K562 treated with DMSO at 1 percent for 24 hours (cell line): Measurements from ENCODE around the gene CLEC6A. TPM values are rescaled to one million over a fixed set of nuclear protein-coding genes. Genes with fewer than 3 reads are reported as not detected.

ENCODE experiments used
- total RNA-seq: library from RNA; unstranded; fragments of 300-600 nt; gene quantifications from 2 replicates; pipeline ENCODE4 v1.2.3, GENCODE V29; 2022; ENCODE audit warnings: low read depth; ENCODE audit not compliant: insufficient read depth

Gene CLEC6A
- total RNA-seq: not detected in 2 replicates

DNA sequence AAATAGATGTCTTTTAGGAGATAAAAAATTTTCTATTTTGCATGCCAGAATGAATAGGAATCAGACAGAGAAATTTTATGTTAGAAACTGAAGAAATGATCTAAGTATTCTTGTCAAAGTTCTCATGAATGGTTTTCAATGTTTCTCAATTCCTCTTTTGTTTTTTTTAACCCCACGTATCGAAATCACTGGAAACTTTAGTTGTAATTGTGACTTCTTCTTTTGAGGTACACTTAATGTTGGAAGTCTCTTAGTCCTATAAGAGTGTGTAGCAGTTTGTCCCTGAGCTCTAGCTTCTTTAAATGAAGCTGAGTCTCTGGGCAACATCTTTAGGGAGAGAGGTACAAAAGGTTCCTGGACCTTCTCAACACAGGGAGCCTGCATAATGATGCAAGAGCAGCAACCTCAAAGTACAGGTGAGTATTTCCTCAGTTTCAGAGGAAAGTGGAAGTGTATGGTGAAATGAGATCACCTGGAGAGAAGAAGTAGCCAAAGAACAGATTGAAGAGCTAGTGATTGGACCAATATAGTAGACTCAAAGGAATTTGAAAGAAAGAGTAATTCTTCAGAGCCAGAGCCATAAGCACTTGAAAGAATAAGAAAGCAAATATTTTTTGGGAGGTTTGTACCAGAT, at the start of gene CLEC6A:
CLEC6A (plus strand) TSS at position 236 of the 634 bp plus-strand sequence; CDS start at position 386, 150 bp downstream.

DNA sequence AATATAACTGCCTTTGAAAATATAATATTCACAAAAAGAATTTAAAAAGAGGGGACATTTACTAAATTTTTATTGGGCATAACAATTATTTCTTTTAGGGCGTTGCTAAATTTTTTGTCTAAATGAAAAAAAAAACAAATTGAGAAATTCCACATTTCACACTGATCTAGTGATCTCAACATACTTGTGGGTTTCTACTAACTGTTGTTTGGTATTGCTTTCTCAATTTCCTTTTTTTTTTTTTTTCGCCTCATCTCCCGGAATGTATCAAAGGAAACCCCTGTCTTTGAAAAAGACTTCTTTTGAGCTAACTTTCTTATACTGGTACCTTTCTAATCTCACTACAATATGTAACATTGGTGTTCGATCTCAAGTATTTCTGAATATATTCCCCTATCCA, 57.5 kb downstream of the CLEC6A start, which contains the start of gene CLEC4D:
CLEC4D (plus strand) TSS at position 248 of the 400 bp plus-strand sequence. CDS start 230 bp downstream, outside the sequence.

Other genes with a start within 250 kb of the CLEC6A start
- gene FAM90A1, start 228.3 kb upstream of the CLEC6A start, total RNA-seq: 0.25 and 0.27 TPM in 2 replicates
- gene CLEC4D, start 57.5 kb downstream of the CLEC6A start, total RNA-seq: not detected in 2 replicates
- gene CLEC4E, start 84.9 kb downstream of the CLEC6A start, total RNA-seq: not detected in 2 replicates
- not detected in 2 replicates for gene AICDA, start 156.9 kb downstream of the CLEC6A start, total RNA-seq
- not detected in 2 replicates for gene MFAP5, start 206.9 kb downstream of the CLEC6A start, total RNA-seq
- 6.8 and 7.2 TPM in 2 replicates for gene RIMKLB, start 242.0 kb downstream of the CLEC6A start, total RNA-seq